Stimulated activated CD4-positive, alpha-beta T cell treated with anti-CD3 and anti-CD28 coated beads, Interleukin-12 subunit alpha, Interleukin-12 subunit beta, amount 100 ng/mL, for 48 hours (primary cell): ENCODE data around the gene GRID1.

Experiments used
- DNase-seq, 3 donors: peaks; one replicate each; pipeline ENCODE4 v3.0.0-alpha.2; 2020; ENCODE audit warnings: low read depth in 2 of 3, low spot score in 1 of 3

The GRID1 gene

GRCh38 chr10:86340176-86340990 lies 26.2 kb downstream of the GRID1 start:
- no peak for DNase-seq

- no peak for DNase-seq
Measured at GRCh38 chr10:86339226-86339865, 27.2 kb downstream of the GRID1 start.

GRCh38 chr10:86337121-86337601 lies 29.4 kb downstream of the GRID1 start:
- no peak for DNase-seq

- no peak for DNase-seq
Measured at GRCh38 chr10:86336341-86336740, 30.3 kb downstream of the GRID1 start.

- DNase-seq = no peak
Measured at GRCh38 chr10:86335831-86336230, 30.8 kb downstream of the GRID1 start.

- no peak for DNase-seq
Measured at GRCh38 chr10:86335257-86335656, 31.3 kb downstream of the GRID1 start.

- DNase-seq = no peak
Measured at GRCh38 chr10:86334488-86335085, 32.0 kb downstream of the GRID1 start.

- no peak for DNase-seq
Measured at GRCh38 chr10:86333826-86334487, 32.6 kb downstream of the GRID1 start.

GRCh38 chr10:86331861-86332260 lies 34.7 kb downstream of the GRID1 start:
- no peak for DNase-seq

GRCh38 chr10:86330778-86331763 lies 35.5 kb downstream of the GRID1 start:
- DNase-seq = no peak

- DNase-seq = no peak
Measured at GRCh38 chr10:86329896-86330680, 36.5 kb downstream of the GRID1 start.

GRCh38 chr10:86329093-86329710 lies 37.4 kb downstream of the GRID1 start:
- no peak for DNase-seq

- DNase-seq = no peak
Measured at GRCh38 chr10:86327954-86328725, 38.5 kb downstream of the GRID1 start.

GRCh38 chr10:86325158-86325557 lies 41.4 kb downstream of the GRID1 start:
- no peak for DNase-seq

- DNase-seq = no peak
Measured at GRCh38 chr10:86321568-86321967, 45.0 kb downstream of the GRID1 start.

- DNase-seq = no peak
Measured at GRCh38 chr10:86319676-86320075, 46.9 kb downstream of the GRID1 start.

- DNase-seq = no peak
Measured at GRCh38 chr10:86317949-86318725, 48.5 kb downstream of the GRID1 start.

GRCh38 chr10:86316990-86317389 lies 49.6 kb downstream of the GRID1 start:
- DNase-seq = no peak
